ENCODE results near the gene KIF24. TPM values are rescaled to one million over a fixed set of nuclear protein-coding genes. Genes with fewer than 3 reads are reported as not detected.
"Not testable (repeated sequence)": the region's sequence is repeated elsewhere in the genome, so short reads cannot be mapped to it uniquely, and the experiment has no call there.

Gene KIF24
- total and polyA plus RNA-seq, 2 donors (not counting 1 experiment from before 2014, with no cell fraction given), result 0.94 to 1.2 TPM

DNA sequence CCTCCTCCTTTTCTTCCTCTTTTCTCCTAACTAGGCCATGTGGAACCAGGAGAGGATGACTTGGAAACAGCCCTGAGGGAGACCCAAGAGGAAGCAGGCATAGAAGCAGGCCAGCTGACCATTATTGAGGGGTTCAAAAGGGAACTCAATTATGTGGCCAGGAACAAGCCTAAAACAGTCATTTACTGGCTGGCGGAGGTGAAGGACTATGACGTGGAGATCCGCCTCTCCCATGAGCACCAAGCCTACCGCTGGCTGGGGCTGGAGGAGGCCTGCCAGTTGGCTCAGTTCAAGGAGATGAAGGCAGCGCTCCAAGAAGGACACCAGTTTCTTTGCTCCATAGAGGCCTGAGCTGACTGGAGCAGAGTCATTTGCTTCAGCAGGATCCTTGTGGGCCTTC, 14.0 kb upstream of the KIF24 start:
- no peak for TF ChIP-seq EZH2 (IDR thresholded peaks at IDR 0.05; ENCODE audit: low read length, missing control alignments)
- TF ChIP-seq, protein P1, sequence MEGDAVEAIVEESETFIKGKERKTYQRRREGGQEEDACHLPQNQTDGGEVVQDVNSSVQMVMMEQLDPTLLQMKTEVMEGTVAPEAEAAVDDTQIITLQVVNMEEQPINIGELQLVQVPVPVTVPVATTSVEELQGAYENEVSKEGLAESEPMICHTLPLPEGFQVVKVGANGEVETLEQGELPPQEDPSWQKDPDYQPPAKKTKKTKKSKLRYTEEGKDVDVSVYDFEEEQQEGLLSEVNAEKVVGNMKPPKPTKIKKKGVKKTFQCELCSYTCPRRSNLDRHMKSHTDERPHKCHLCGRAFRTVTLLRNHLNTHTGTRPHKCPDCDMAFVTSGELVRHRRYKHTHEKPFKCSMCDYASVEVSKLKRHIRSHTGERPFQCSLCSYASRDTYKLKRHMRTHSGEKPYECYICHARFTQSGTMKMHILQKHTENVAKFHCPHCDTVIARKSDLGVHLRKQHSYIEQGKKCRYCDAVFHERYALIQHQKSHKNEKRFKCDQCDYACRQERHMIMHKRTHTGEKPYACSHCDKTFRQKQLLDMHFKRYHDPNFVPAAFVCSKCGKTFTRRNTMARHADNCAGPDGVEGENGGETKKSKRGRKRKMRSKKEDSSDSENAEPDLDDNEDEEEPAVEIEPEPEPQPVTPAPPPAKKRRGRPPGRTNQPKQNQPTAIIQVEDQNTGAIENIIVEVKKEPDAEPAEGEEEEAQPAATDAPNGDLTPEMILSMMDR (conservative IDR thresholded peaks at IDR 0.05 in 1 of 2, IDR thresholded peaks at IDR 0.05 in 1 of 2; ENCODE audit: low read depth in 1 of 2, low read length in 2 of 2), result no peak
- H3K9ac ChIP-seq (ENCODE audit: insufficient read depth, low read length), result no peak overlapping the region
- H3K27me3 ChIP-seq (ENCODE audit: control insufficient read depth, insufficient read depth, low read length), result no peaks in the 10 kb centered on the region
- H3K36me3 ChIP-seq (ENCODE audit: control insufficient read depth, insufficient read depth, low read length), result peaks cover 3% of the 10 kb centered on the region
- H2AFZ ChIP-seq (ENCODE audit: low read length), result no peak overlapping the region
- H3K4me2 ChIP-seq (ENCODE audit: extremely low read depth, insufficient read depth, low read length), result no peak overlapping the region
- DNase-seq (ENCODE audit: low read depth in 2 of 2), result peak in 1 of 2 donors; percentile 24
- H4K20me1 ChIP-seq (ENCODE audit: control insufficient read depth, extremely low read depth, insufficient read depth, low read length), result no peaks in the 10 kb centered on the region
- H3K4me3 ChIP-seq (replicated peaks in 1 of 4; ENCODE audit: control extremely low read depth in 1 of 4, insufficient read depth in 1 of 4, low read depth in 3 of 4, low read length in 4 of 4), result no peak overlapping the region
- no peaks in the 10 kb centered on the region for H3K9me3 ChIP-seq (ENCODE audit: control insufficient read depth, insufficient read depth, low read depth, low read length)
- H3K27ac ChIP-seq (ENCODE audit: insufficient read depth, low read length), result no peak overlapping the region
- no peaks in the 10 kb centered on the region for H3K4me1 ChIP-seq (ENCODE audit: control insufficient read depth, extremely low read depth, insufficient read depth, low read length)
- no peaks in the 10 kb centered on the region for H3K79me2 ChIP-seq (ENCODE audit: control insufficient read depth, insufficient read depth, low read length)

DNA sequence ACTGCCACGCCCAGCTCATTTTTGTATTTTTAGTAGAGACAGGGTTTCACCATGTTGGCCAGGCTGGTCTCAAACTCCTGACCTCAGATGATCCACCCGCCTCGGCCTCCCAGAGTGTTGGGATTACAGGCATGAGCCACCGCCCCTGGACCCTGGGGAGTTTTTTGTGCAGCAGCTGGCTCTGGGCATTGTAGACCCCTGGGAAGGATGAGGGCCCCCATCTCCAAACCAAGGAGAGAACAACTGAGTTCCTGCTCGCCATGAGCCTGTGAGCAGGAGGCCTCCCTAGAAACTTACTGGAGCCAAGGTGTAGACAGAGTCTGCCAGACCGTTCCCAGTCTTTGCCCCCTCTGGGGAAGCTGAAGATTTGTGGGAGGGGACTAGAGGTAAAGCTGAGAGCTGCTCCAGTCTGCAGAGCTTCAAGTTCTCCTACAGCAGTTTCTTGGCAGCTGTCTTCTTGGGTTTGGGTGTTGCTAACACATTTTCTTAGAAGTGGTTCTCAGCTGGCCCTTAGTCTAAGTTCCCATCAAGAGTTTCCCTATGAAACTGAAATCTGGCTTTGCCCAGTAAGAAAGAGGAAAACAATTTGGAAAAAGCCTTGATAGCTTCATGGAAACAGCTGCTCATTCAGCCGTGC, 12.7 kb upstream of the KIF24 start:
- H3K4me3 ChIP-seq (replicated peaks in 1 of 4; ENCODE audit: control extremely low read depth in 1 of 4, insufficient read depth in 1 of 4, low read depth in 3 of 4, low read length in 4 of 4), result no peak overlapping the region
- H3K9me3 ChIP-seq (ENCODE audit: control insufficient read depth, insufficient read depth, low read depth, low read length), result no peaks in the 10 kb centered on the region
- no peak overlapping the region for H3K9ac ChIP-seq (ENCODE audit: insufficient read depth, low read length)
- no peak for DNase-seq (ENCODE audit: low read depth in 2 of 2)
- H2AFZ ChIP-seq (ENCODE audit: low read length), result no peak overlapping the region
- no peaks in the 10 kb centered on the region for H3K27me3 ChIP-seq (ENCODE audit: control insufficient read depth, insufficient read depth, low read length)
- no peak overlapping the region for H3K27ac ChIP-seq (ENCODE audit: insufficient read depth, low read length)
- H3K79me2 ChIP-seq (ENCODE audit: control insufficient read depth, insufficient read depth, low read length), result no peaks in the 10 kb centered on the region
- peaks cover 3% of the 10 kb centered on the region for H3K36me3 ChIP-seq (ENCODE audit: control insufficient read depth, insufficient read depth, low read length)
- TF ChIP-seq, protein P1 (conservative IDR thresholded peaks at IDR 0.05 in 1 of 2, IDR thresholded peaks at IDR 0.05 in 1 of 2; ENCODE audit: low read depth in 1 of 2, low read length in 2 of 2), result no peak
- no peak for TF ChIP-seq EZH2 (IDR thresholded peaks at IDR 0.05; ENCODE audit: low read length, missing control alignments)
- no peak overlapping the region for H3K4me2 ChIP-seq (ENCODE audit: extremely low read depth, insufficient read depth, low read length)
- no peaks in the 10 kb centered on the region for H4K20me1 ChIP-seq (ENCODE audit: control insufficient read depth, extremely low read depth, insufficient read depth, low read length)
- no peaks in the 10 kb centered on the region for H3K4me1 ChIP-seq (ENCODE audit: control insufficient read depth, extremely low read depth, insufficient read depth, low read length)

DNA sequence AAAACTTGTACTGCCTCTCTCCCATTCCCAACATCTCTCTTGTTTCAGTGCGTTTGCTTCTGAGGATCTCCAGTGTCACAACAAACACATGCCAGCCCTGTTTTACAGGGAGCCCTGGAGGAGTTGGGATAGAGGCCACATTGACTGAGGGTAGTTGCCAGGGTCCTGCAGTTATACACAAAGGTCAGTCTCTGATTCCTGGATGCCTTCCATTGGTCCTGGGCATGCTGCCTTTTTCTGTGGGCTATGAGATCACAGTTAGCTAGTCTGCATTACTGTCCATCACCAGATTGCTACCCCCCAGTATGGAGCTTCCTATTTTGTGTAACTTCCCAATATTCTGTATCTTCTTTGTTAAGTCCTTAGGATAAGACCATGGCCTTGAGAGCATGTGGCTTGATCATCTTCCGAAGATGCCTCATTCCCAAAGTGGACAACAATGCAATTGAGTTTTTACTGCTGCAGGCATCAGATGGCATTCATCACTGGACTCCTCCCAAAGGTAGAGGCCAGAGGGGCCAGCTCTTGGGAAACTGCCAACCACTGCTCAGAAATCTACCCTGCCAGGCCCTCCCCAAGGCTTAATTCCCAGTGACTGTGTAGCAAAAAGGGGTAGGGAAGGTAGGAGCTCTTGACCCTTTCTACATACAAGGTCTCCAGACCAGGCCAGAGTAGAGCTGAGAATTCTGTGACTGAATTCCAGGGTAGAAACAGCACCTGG, 9.8 kb upstream of the KIF24 start:
- Histone ChIP-seq H3K9me3 (ENCODE audit: control insufficient read depth, insufficient read depth, low read depth, low read length) (no peaks in the 10 kb centered on the region), H3K27me3 (ENCODE audit: control insufficient read depth, insufficient read depth, low read length) (no peaks in the 10 kb centered on the region), H3K36me3 (ENCODE audit: control insufficient read depth, insufficient read depth, low read length) (peaks cover 3% of the 10 kb centered on the region), H3K4me1 (ENCODE audit: control insufficient read depth, extremely low read depth, insufficient read depth, low read length) (no peaks in the 10 kb centered on the region), H3K27ac (ENCODE audit: insufficient read depth, low read length) (no peak overlapping the region), H4K20me1 (ENCODE audit: control insufficient read depth, extremely low read depth, insufficient read depth, low read length) (no peaks in the 10 kb centered on the region), H3K9ac (ENCODE audit: insufficient read depth, low read length) (no peak overlapping the region), H3K4me2 (ENCODE audit: extremely low read depth, insufficient read depth, low read length) (no peak overlapping the region), H3K79me2 (ENCODE audit: control insufficient read depth, insufficient read depth, low read length) (peaks cover 2% of the 10 kb centered on the region), H3K4me3 (replicated peaks in 1 of 4; ENCODE audit: control extremely low read depth in 1 of 4, insufficient read depth in 1 of 4, low read depth in 3 of 4, low read length in 4 of 4) (no peak overlapping the region), H2AFZ (ENCODE audit: low read length) (no peak overlapping the region)
- TF ChIP-seq, protein P1 (conservative IDR thresholded peaks at IDR 0.05 in 1 of 2, IDR thresholded peaks at IDR 0.05 in 1 of 2; ENCODE audit: low read depth in 1 of 2, low read length in 2 of 2), result no peak
- no peak for TF ChIP-seq EZH2 (IDR thresholded peaks at IDR 0.05; ENCODE audit: low read length, missing control alignments)
- no peak for DNase-seq (ENCODE audit: low read depth in 2 of 2)

DNA sequence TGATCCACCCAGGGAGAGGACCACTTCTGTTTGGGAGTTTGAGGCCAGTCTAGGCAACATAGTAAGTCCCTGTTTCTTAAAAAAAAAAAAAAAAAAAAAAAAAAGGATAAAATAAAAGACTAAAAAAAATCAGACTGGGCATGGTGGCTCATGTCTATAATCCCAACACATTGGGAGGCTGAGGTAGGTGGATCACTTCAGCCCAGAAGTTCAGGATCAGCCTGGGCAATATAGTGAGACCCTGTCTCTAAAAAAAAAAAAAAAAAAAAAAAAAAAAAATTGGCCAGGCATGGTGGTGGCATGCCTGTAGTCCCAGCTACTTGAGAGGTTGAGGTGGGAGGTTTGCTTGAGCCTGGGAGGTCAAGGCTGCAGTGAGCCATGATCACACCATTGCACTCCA, 9.0 kb upstream of the KIF24 start:
- H3K4me3 ChIP-seq (replicated peaks in 1 of 4; ENCODE audit: control extremely low read depth in 1 of 4, insufficient read depth in 1 of 4, low read depth in 3 of 4, low read length in 4 of 4); H3K4me1 ChIP-seq (ENCODE audit: control insufficient read depth, extremely low read depth, insufficient read depth, low read length); H2AFZ ChIP-seq (ENCODE audit: low read length); H3K27me3 ChIP-seq (ENCODE audit: control insufficient read depth, insufficient read depth, low read length); DNase-seq (ENCODE audit: low read depth in 2 of 2); H3K9ac ChIP-seq (ENCODE audit: insufficient read depth, low read length); H3K9me3 ChIP-seq (ENCODE audit: control insufficient read depth, insufficient read depth, low read depth, low read length); H3K36me3 ChIP-seq (ENCODE audit: control insufficient read depth, insufficient read depth, low read length); H3K79me2 ChIP-seq (ENCODE audit: control insufficient read depth, insufficient read depth, low read length); H3K4me2 ChIP-seq (ENCODE audit: extremely low read depth, insufficient read depth, low read length); H3K27ac ChIP-seq (ENCODE audit: insufficient read depth, low read length); H4K20me1 ChIP-seq (ENCODE audit: control insufficient read depth, extremely low read depth, insufficient read depth, low read length): not testable (repeated sequence)
